Left lung (tissue), 10 donors: ENCODE data around the gene GLRX3. TPM values are rescaled to one million over a fixed set of nuclear protein-coding genes. Genes with fewer than 3 reads are reported as not detected.

Experiments used
- ATAC-seq: fragments of 200-7000 bp; cut with Tn5 transposase; one replicate; pipeline ENCODE4 v1.9.1; 2020; ENCODE audit warnings: moderate library complexity
- DNase-seq, 4 donors: peaks; one replicate each; pipeline ENCODE4 v3.0.0-alpha.2; 2013 to 2020
- H3K27ac ChIP-seq, 2 donors: fragments of 200-600 bp; sonication (generic) in 1 of 2; one replicate each; pipeline versions ENCODE4 v1.5.0 to v1.8.0; 2020 to 2021
- H3K27me3 ChIP-seq, 2 donors: fragments of 200-600 bp; sonication (generic) in 1 of 2; one replicate each; pipeline versions ENCODE4 v1.5.0 to v1.8.0; 2020 to 2021
- H3K36me3 ChIP-seq, 2 donors: fragments of 200-600 bp; sonication (generic) in 1 of 2; one replicate each; pipeline versions ENCODE4 v1.5.0 to v1.8.0; 2020 to 2021
- H3K4me1 ChIP-seq, 2 donors: fragments of 200-600 bp; one replicate each; pipeline ENCODE4 v1.8.0; 2021
- H3K4me3 ChIP-seq, 2 donors: fragments of 200-600 bp; sonication (generic) in 1 of 2; one replicate each; pipeline versions ENCODE4 v1.5.0 to v1.8.0; 2020 to 2021; ENCODE audit warnings: mild to moderate bottlenecking in 1 of 2
- H3K9me3 ChIP-seq, 2 donors: fragments of 200-600 bp; sonication (generic) in 1 of 2; one replicate each; pipeline versions ENCODE4 v1.5.0 to v1.8.0; 2020 to 2021
- CTCF ChIP-seq, 2 donors: fragments of 200-600 bp; sonication (generic) in 1 of 2; IDR thresholded peaks; one replicate each; pipeline versions ENCODE4 v1.5.0 to v1.8.0; 2021; ENCODE audit warnings: antibody characterized with exemption in 2 of 2
- intact Hi-C, 2 donors: fragments of 100-400 bp; cut with DNase I; formaldehyde crosslinking; loops; one replicate each; pipeline versions ENCODE4 v1.11.2 to v1.14.2; 2022
- polyA plus RNA-seq, 6 donors: library from polyadenylated mRNA; unstranded; fragments of 120-200 nt; gene quantifications; one replicate each; pipeline ENCODE4 v1.2.1, GENCODE V29; 2013; ENCODE audit not compliant: insufficient read length in 6 of 6
- total RNA-seq, 2 donors: library from RNA; stranded (reverse); fragmentation: NEBNext Ultra II Directional; extraction: Animal tissue kit (Norgen Biotek cat#: 25700); gene quantifications; one replicate each; pipeline ENCODE4 v1.2.1, GENCODE V29; 2021
- donor health status: DM: no; HTN: yes; CAD: no.
- donor health status: DM: no; HTN: no; CAD: no.

The GLRX3 gene
- total and polyA plus RNA-seq, 8 donors, result 67.3 to 88.6 (median 75.9) TPM

GRCh38 chr10:130192276-130192848 lies 56.2 kb downstream of the GLRX3 start:
- Histone ChIP-seq H3K4me3 (no peak overlapping the region), H3K36me3 (peaks cover 0 to 11% of the 10 kb centered on the region in 2 donors), H3K27me3 (peaks cover 0 to 24% of the 10 kb centered on the region in 2 donors), H3K27ac (no peak overlapping the region), H3K9me3 (no peaks in the 10 kb centered on the region), H3K4me1 (peaks cover 0 to 8% of the 10 kb centered on the region in 2 donors)
- intact Hi-C loops, result no loop called here
- no peak for TF ChIP-seq CTCF (IDR thresholded peaks at IDR 0.05)
- ATAC-seq (no peak), DNase-seq (no peak)

- TF ChIP-seq CTCF (IDR thresholded peaks at IDR 0.05), result no peak
- Histone ChIP-seq H3K27me3 (peaks cover 0 to 24% of the 10 kb centered on the region in 2 donors), H3K36me3 (peaks cover 0 to 4% of the 10 kb centered on the region in 2 donors), H3K4me3 (no peak overlapping the region), H3K4me1 (peaks cover 0 to 8% of the 10 kb centered on the region in 2 donors), H3K27ac (no peak overlapping the region), H3K9me3 (no peaks in the 10 kb centered on the region)
- ATAC-seq, result no peak
- intact Hi-C loops, result no loop called here
- no peak for DNase-seq
Measured at GRCh38 chr10:130193033-130193432, 56.8 kb downstream of the GLRX3 start.

GRCh38 chr10:130193493-130194193 lies 57.5 kb downstream of the GLRX3 start:
- Histone ChIP-seq H3K36me3 (no peaks in the 10 kb centered on the region), H3K4me1 (peaks cover 0 to 8% of the 10 kb centered on the region in 2 donors), H3K4me3 (no peak overlapping the region), H3K27me3 (peaks cover 0 to 24% of the 10 kb centered on the region in 2 donors), H3K9me3 (no peaks in the 10 kb centered on the region), H3K27ac (no peak overlapping the region)
- ATAC-seq (no peak), DNase-seq (no peak)
- intact Hi-C loops, result no loop called here
- no peak for TF ChIP-seq CTCF (IDR thresholded peaks at IDR 0.05)

GRCh38 chr10:130194194-130194990 lies 58.2 kb downstream of the GLRX3 start:
- Histone ChIP-seq H3K4me3 (no peak overlapping the region), H3K9me3 (no peaks in the 10 kb centered on the region), H3K27ac (no peak overlapping the region), H3K36me3 (no peaks in the 10 kb centered on the region), H3K4me1 (peaks cover 0 to 8% of the 10 kb centered on the region in 2 donors), H3K27me3 (peaks cover 0 to 24% of the 10 kb centered on the region in 2 donors)
- ATAC-seq, result no peak
- intact Hi-C loops, result no loop called here
- no peak for TF ChIP-seq CTCF (IDR thresholded peaks at IDR 0.05)
- DNase-seq, result no peak
